H1 (cell line): ENCODE results near the gene TCF7. TPM values are rescaled to one million over a fixed set of nuclear protein-coding genes. Genes with fewer than 3 reads are reported as not detected.

Experiments used
- CTCF ChIA-PET: fragments of 300-600 bp; sonication (Branson Sonifier 250); formaldehyde crosslinking; loops from one replicate; lab custom pipeline; 2021; ENCODE audit not compliant: partially characterized antibody; lab: Charles Lee
- POLR2A ChIA-PET: fragments of 300-600 bp; sonication (Branson Sonifier 250); formaldehyde crosslinking; loops from one replicate; lab custom pipeline; 2021; ENCODE audit warnings: inconsistent platforms; ENCODE audit not compliant: partially characterized antibody; lab: Charles Lee
- DNase-seq, 2 experiments: peaks; one replicate each; pipeline versions ENCODE4 v3.0.0 to v3.0.0-alpha.2; 2010 to 2022; ENCODE audit warnings: low spot score in 2 of 2, low read depth in 1 of 2, mixed read lengths in 1 of 2
- FAIRE-seq: peaks from 2 replicates; lab custom pipeline; 2011; peaks lifted over from hg19 to GRCh38; lab: Jason Lieb, UNC
- H2AFZ ChIP-seq: 2 replicates; pipeline ENCODE4 v1.8.1; 2012; ENCODE audit warnings: low read length, inconsistent platforms
- H2AK5ac ChIP-seq: 2 replicates; pipeline ENCODE4 v1.6.1; 2013; ENCODE audit warnings: low read depth, low read length
- H2BK120ac ChIP-seq: replicated peaks from 2 replicates; pipeline ENCODE3; 2013; ENCODE audit warnings: low read depth, low read length, inconsistent platforms
- H2BK12ac ChIP-seq: 2 replicates; pipeline ENCODE4 v1.6.1; 2013; ENCODE audit warnings: low read depth, low read length
- H2BK15ac ChIP-seq: 2 replicates; pipeline ENCODE4 v1.6.1; 2013; ENCODE audit warnings: low read length
- H2BK20ac ChIP-seq: 2 replicates; pipeline ENCODE4 v1.6.1; 2013; ENCODE audit warnings: low read length
- H2BK5ac ChIP-seq: 2 replicates; pipeline ENCODE4 v1.6.1; 2013; ENCODE audit warnings: low read depth, low read length
- H3K14ac ChIP-seq: 2 replicates; pipeline ENCODE4 v1.6.1; 2013; ENCODE audit warnings: inconsistent platforms; ENCODE audit not compliant: insufficient read length
- H3K18ac ChIP-seq: 2 replicates; pipeline ENCODE4 v1.6.1; 2013; ENCODE audit warnings: low read length; ENCODE audit errors: extremely low read depth
- H3K23ac ChIP-seq: 2 replicates; pipeline ENCODE4 v1.6.1; 2013; ENCODE audit warnings: inconsistent platforms; ENCODE audit not compliant: insufficient read length
- H3K23me2 ChIP-seq: 2 replicates; pipeline ENCODE4 v1.6.1; 2013; ENCODE audit warnings: low read depth, low read length
- H3K27ac ChIP-seq: 2 replicates; pipeline ENCODE4 v1.6.1; 2011; ENCODE audit warnings: low read depth, low read length, inconsistent platforms
- H3K27me3 ChIP-seq, 4 experiments: replicated peaks in 1 of 4; 1 replicate in 1 of 4; 2 replicates in 3 of 4; pipeline versions ENCODE4 v1.6.1 to v1.8.1; 2011 to 2013; ENCODE audit warnings: low read length in 3 of 4, mild to moderate bottlenecking in 3 of 4, inconsistent platforms in 2 of 4, mixed read lengths in 2 of 4, moderate library complexity in 1 of 4; ENCODE audit not compliant: control insufficient read depth in 3 of 4, insufficient read depth in 3 of 4; ENCODE audit errors: extremely low read depth in 1 of 4
- H3K36me3 ChIP-seq, 4 experiments: 2 replicates each; pipeline versions ENCODE4 v1.6.1 to v1.8.1; 2011 to 2013; ENCODE audit warnings: mild to moderate bottlenecking in 4 of 4, low read length in 3 of 4, moderate library complexity in 2 of 4, control low read depth in 1 of 4, inconsistent platforms in 1 of 4; ENCODE audit not compliant: insufficient read depth in 4 of 4, control insufficient read depth in 2 of 4
- H3K4ac ChIP-seq: replicated peaks from 2 replicates; pipeline ENCODE3; 2013; ENCODE audit warnings: low read length, low read depth, mixed read lengths, inconsistent platforms; ENCODE audit not compliant: insufficient read length
- H3K4me1 ChIP-seq, 4 experiments: replicated peaks in 1 of 4; 1 replicate in 1 of 4; 2 replicates in 3 of 4; pipeline versions ENCODE4 v1.6.1 to v1.8.1; 2011 to 2013; ENCODE audit warnings: low read length in 3 of 4, inconsistent platforms in 2 of 4, mixed read lengths in 1 of 4; ENCODE audit not compliant: insufficient read depth in 4 of 4, control insufficient read depth in 3 of 4
- H3K4me2 ChIP-seq, 2 experiments: 2 replicates each; pipeline versions ENCODE4 v1.6.1 to v1.8.1; 2011 to 2013; ENCODE audit warnings: low read depth in 2 of 2, low read length in 2 of 2, control low read depth in 1 of 2, inconsistent platforms in 1 of 2, mild to moderate bottlenecking in 1 of 2; ENCODE audit not compliant: insufficient read depth in 1 of 2
- H3K4me3 ChIP-seq, 4 experiments: fragments of 200-600, 300-600 bp in 1 of 4; sonication (generic), shearing (Covaris generic), sonication (Bioruptor Twin) in 1 of 4; 2 replicates each; pipeline versions ENCODE4 v1.5.1 to v1.8.1; 2011 to 2016; ENCODE audit warnings: low read length in 4 of 4, low read depth in 3 of 4, control low read depth in 2 of 4, inconsistent platforms in 2 of 4, mild to moderate bottlenecking in 2 of 4, mixed read lengths in 1 of 4, moderate library complexity in 1 of 4; ENCODE audit not compliant: insufficient read depth in 2 of 4; ENCODE audit errors: extremely low read depth in 1 of 4
- H3K56ac ChIP-seq: replicated peaks from 2 replicates; pipeline ENCODE3; 2013; ENCODE audit warnings: low read depth, mild to moderate bottlenecking, mixed read lengths, low read length, inconsistent platforms; ENCODE audit not compliant: insufficient read length
- H3K79me1 ChIP-seq: 2 replicates; pipeline ENCODE4 v1.6.1; 2013; ENCODE audit warnings: low read depth, low read length, control low read depth
- H3K79me2 ChIP-seq, 2 experiments: 2 replicates each; pipeline versions ENCODE4 v1.6.1 to v1.8.1; 2012 to 2013; ENCODE audit warnings: low read length in 2 of 2, mild to moderate bottlenecking in 2 of 2, inconsistent platforms in 1 of 2; ENCODE audit not compliant: insufficient read depth in 2 of 2, control insufficient read depth in 1 of 2
- H3K9ac ChIP-seq, 4 experiments: replicated peaks in 1 of 4; 1 replicate in 1 of 4; 2 replicates in 3 of 4; pipeline versions ENCODE4 v1.6.1 to v1.8.1; 2011 to 2013; ENCODE audit warnings: low read depth in 3 of 4, low read length in 3 of 4, control low read depth in 2 of 4, mild to moderate bottlenecking in 2 of 4, moderate library complexity in 2 of 4, inconsistent platforms in 1 of 4; ENCODE audit errors: extremely low read depth in 1 of 4
- H3K9me3 ChIP-seq, 2 experiments: 2 replicates each; pipeline versions ENCODE4 v1.6.1 to v1.8.1; 2012 to 2013; ENCODE audit warnings: mild to moderate bottlenecking in 2 of 2, moderate library complexity in 2 of 2, control low read depth in 1 of 2, inconsistent platforms in 1 of 2, low read depth in 1 of 2, low read length in 1 of 2, mixed read lengths in 1 of 2; ENCODE audit not compliant: insufficient read depth in 2 of 2
- H4K20me1 ChIP-seq, 2 experiments: replicated peaks in 1 of 2; 2 replicates each; pipeline versions ENCODE3 to v1.8.1; 2011 to 2013; ENCODE audit warnings: inconsistent platforms in 2 of 2, low read length in 2 of 2, mild to moderate bottlenecking in 1 of 2; ENCODE audit not compliant: insufficient read depth in 2 of 2, control insufficient read depth in 1 of 2
- H4K5ac ChIP-seq: 2 replicates; pipeline ENCODE4 v1.6.1; 2013; ENCODE audit warnings: low read length, low read depth, mixed read lengths, inconsistent platforms; ENCODE audit not compliant: insufficient read length
- H4K8ac ChIP-seq: 2 replicates; pipeline ENCODE4 v1.8.0; 2013; ENCODE audit warnings: mild to moderate bottlenecking, moderate library complexity, low read length, inconsistent platforms; ENCODE audit not compliant: insufficient read depth; ENCODE audit errors: extremely low read depth
- H4K91ac ChIP-seq: replicated peaks from 2 replicates; pipeline ENCODE3; 2013; ENCODE audit warnings: low read length, mixed read lengths, inconsistent platforms; ENCODE audit not compliant: insufficient read length
- SIX5 ChIP-seq: IDR thresholded peaks from 2 replicates; pipeline ENCODE4 v1.6.1; 2011; ENCODE audit warnings: mild to moderate bottlenecking, low read depth, low read length
- WGBS, 2 experiments: shearing (Covaris generic) in 1 of 2; methylation state at CpG; one replicate each; pipeline versions ENCODE4 v1.1.6 to v1.1.7; 2013 to 2015; ENCODE audit warnings: low lambda C conversion rate in 2 of 2, mixed read lengths in 2 of 2, inconsistent platforms in 1 of 2, low coverage in 1 of 2, missing lambda C conversion rate in 1 of 2; ENCODE audit not compliant: insufficient replicate concordance in 2 of 2, insufficient coverage in 1 of 2, insufficient read length in 1 of 2; ENCODE audit errors: extremely low coverage in 1 of 2, missing lambda C conversion rate in 1 of 2; 5-methylcytosine and 5-hydroxymethylcytosine counted together
- polyA plus RNA-seq, 7 experiments: library from polyadenylated mRNA; depleted of rRNA in 3 of 7; stranded (reverse) in 5 of 7; unstranded in 2 of 7; fragments of >200 nt in 5 of 7; fragments of 200-250 nt in 2 of 7; gene quantifications; 1 replicate in 5 of 7; 2 replicates in 1 of 7; 4 replicates in 1 of 7; pipeline versions ENCODE4 v1.2.1 to v1.2.3, GENCODE V29; 2011 to 2013; ENCODE audit warnings: missing spikeins in 2 of 7, mixed read lengths in 2 of 7
- total RNA-seq: library from RNA; stranded (reverse); fragmentation: NEBNext Ultra II Directional; extraction: Animal tissue kit (Norgen Biotek cat#: 25700); gene quantifications from 2 replicates; pipeline ENCODE4 v1.2.1, GENCODE V29; 2021
- TF ChIP-seq, protein P1 (sequence below): IDR thresholded peaks from 2 replicates; pipeline ENCODE4 v1.6.1; 2011; ENCODE audit warnings: low read length, improper control_type of control experiment
- TF ChIP-seq, protein P2 (sequence below): IDR thresholded peaks from 2 replicates; pipeline ENCODE4 v1.6.1; 2012; ENCODE audit warnings: low read length, inconsistent platforms

Gene TCF7
- total and polyA plus RNA-seq, 2 of the 8 experiments (the other 6 are each of a cell fraction or from before 2014, with no cell fraction given): 4.7 to 8.5 TPM

GRCh38 chr5:134153657-134154056 lies 39.2 kb downstream of the TCF7 start:
- H2BK5ac ChIP-seq: no peak overlapping the region
- H4K5ac ChIP-seq: no peak overlapping the region
- H3K4me2 ChIP-seq: no peak overlapping the region
- FAIRE-seq: no peak
- no peak overlapping the region for H2BK15ac ChIP-seq
- H3K79me1 ChIP-seq: no peaks in the 10 kb centered on the region
- DNase-seq: no peak
- no peak overlapping the region for H3K18ac ChIP-seq
- no peaks in the 10 kb centered on the region for H3K9me3 ChIP-seq
- H2AFZ ChIP-seq: no peak overlapping the region
- H4K91ac ChIP-seq: no peak overlapping the region
- WGBS, 2 experiments: 95% methylated on average over 1 of the region's 1 CpG; no CpG with 5 or more reads in 1 of the 2 experiments
- TF ChIP-seq, protein P1, sequence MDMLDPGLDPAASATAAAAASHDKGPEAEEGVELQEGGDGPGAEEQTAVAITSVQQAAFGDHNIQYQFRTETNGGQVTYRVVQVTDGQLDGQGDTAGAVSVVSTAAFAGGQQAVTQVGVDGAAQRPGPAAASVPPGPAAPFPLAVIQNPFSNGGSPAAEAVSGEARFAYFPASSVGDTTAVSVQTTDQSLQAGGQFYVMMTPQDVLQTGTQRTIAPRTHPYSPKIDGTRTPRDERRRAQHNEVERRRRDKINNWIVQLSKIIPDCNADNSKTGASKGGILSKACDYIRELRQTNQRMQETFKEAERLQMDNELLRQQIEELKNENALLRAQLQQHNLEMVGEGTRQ: no peak
- no peak for TF ChIP-seq SIX5
- TF ChIP-seq, protein P2, sequence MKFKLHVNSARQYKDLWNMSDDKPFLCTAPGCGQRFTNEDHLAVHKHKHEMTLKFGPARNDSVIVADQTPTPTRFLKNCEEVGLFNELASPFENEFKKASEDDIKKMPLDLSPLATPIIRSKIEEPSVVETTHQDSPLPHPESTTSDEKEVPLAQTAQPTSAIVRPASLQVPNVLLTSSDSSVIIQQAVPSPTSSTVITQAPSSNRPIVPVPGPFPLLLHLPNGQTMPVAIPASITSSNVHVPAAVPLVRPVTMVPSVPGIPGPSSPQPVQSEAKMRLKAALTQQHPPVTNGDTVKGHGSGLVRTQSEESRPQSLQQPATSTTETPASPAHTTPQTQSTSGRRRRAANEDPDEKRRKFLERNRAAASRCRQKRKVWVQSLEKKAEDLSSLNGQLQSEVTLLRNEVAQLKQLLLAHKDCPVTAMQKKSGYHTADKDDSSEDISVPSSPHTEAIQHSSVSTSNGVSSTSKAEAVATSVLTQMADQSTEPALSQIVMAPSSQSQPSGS: no peak
- H3K27me3 ChIP-seq: no peaks in the 10 kb centered on the region
- no peak overlapping the region for H3K23ac ChIP-seq
- no peak overlapping the region for H3K27ac ChIP-seq
- no peak overlapping the region for H2BK20ac ChIP-seq
- no peak overlapping the region for H3K14ac ChIP-seq
- ChIA-PET CTCF (interaction anchor here (1.1 to 24.3 kb wide), 8 partner anchors 8 to 157 kb away, joined by 3 to 629 read pairs (median 4); no protein-coding TSS in a partner anchor), POLR2A (interaction anchor here (0.7 to 1.2 kb wide), 4 partner anchors 8 to 22 kb away, joined by 3 read pairs; no protein-coding TSS in a partner anchor)
- H2BK120ac ChIP-seq: no peak overlapping the region
- H3K79me2 ChIP-seq: no peaks in the 10 kb centered on the region
- peaks cover 10 to 74% (median 46%) of the 10 kb centered on the region in 4 experiments for H3K36me3 ChIP-seq
- H4K20me1 ChIP-seq: peaks cover 5 to 10% of the 10 kb centered on the region in 2 experiments
- H2BK12ac ChIP-seq: no peak overlapping the region
- H3K56ac ChIP-seq: no peak overlapping the region
- no peak overlapping the region for H3K4me3 ChIP-seq
- no peaks in the 10 kb centered on the region for H3K23me2 ChIP-seq
- H4K8ac ChIP-seq: no peak overlapping the region
- H3K4ac ChIP-seq: no peak overlapping the region
- H3K9ac ChIP-seq: no peak overlapping the region
- no peaks in the 10 kb centered on the region for H3K4me1 ChIP-seq
- no peak overlapping the region for H2AK5ac ChIP-seq
